T follicular helper cell (primary cell): ENCODE results near the gene SIM1.

Experiments
- DNase-seq: peaks from one replicate; pipeline ENCODE4 v3.0.0-alpha.2; 2020; ENCODE audit warnings: low read depth

SIM1 gene

DNA sequence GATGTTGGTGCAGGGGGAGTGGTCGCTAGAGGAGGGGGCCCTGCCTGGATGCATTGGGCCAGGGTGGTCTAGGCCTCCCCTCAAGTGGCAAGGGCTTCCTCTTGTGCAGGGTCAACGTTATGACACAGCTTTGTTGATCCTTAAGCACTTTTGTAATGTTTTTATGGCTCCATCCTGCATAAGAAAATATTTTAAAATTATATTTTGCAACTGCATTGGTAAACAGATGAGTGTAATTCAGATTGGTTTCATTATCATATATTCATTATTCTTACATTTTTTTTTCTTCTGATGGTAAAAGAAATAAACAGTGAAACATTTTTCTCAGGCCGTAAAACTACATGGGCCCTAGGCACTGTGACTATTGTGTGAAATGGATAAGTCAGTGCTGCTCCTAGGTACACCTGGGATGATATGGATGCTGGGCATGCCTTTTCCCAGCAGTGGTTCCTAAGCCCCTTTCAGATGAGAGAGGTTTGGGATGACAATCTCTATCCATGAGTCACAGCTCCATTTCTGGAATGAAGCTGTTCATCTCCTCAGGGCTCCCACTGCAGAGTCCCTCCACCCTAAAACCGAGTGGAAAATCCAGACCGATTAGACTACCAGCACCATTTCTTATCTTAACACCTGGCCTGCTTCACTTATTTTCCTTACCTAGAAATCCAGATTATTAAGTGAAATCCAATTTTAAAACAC is 5.8 kb upstream of the SIM1 start:
- no peak for DNase-seq

DNA sequence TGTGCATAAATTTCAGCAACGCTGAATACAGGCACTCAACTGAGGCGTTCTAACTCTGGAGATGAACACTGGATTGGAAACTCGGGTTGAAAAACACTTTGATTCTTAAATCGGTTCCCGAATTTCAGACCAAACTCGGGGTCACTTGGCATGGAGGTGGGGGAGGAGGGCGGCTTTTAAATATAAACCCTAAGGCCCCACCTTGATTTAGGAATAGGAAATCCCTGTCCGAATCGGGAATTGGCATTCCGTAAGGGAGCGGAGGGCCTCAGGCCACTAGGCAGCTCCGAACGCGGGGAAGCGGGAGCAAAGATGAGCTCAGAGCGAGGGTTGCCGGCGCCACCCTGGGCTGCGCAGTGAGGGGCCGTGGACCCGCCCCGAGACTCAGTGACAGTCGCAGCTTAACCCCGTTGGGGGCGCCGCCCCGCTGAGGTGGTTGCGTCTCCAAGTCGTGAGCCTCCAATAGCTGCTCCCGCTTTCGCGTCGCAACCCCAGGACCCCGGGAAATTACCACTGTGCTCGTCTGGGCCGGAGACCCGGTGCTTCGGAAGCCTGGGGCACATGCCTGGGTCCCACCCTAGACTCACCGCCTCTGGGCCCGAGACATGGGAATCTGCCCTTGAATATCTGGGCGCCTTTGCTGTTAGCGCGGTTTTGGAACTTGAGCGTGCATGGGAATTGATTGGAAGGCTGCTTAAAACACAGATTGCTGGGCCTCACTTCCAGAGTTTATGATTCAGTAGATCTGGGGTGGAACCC is 4.6 kb upstream of the SIM1 start:
- DNase-seq, result no peak

DNA sequence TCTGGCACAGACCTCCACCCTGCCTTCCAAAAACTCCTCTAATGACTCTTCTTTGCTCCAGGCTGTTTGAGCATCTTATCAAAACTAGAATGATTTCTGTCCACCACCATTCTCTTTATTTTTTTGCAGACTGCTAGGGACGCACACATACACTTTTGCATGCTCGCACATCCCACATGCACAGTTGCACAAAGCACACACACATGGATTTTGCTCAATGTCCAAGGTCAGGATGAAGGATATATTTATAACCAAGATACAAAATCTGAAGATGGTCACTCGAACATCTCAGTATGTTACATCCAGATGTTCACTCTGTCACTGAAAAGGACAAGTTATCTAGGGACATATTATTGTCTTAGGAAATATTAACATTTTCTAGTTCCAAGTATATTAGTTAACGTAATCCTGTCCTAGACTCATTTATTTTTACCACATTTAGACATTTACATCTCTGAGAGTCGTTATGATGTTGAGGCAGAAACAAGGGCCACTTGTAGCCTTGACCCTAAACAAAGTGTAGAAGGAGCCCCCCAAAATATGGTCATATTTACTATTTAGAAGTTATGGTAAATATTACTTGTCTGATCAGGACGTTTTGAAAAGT is 3.4 kb upstream of the SIM1 start:
- no peak for DNase-seq

DNA sequence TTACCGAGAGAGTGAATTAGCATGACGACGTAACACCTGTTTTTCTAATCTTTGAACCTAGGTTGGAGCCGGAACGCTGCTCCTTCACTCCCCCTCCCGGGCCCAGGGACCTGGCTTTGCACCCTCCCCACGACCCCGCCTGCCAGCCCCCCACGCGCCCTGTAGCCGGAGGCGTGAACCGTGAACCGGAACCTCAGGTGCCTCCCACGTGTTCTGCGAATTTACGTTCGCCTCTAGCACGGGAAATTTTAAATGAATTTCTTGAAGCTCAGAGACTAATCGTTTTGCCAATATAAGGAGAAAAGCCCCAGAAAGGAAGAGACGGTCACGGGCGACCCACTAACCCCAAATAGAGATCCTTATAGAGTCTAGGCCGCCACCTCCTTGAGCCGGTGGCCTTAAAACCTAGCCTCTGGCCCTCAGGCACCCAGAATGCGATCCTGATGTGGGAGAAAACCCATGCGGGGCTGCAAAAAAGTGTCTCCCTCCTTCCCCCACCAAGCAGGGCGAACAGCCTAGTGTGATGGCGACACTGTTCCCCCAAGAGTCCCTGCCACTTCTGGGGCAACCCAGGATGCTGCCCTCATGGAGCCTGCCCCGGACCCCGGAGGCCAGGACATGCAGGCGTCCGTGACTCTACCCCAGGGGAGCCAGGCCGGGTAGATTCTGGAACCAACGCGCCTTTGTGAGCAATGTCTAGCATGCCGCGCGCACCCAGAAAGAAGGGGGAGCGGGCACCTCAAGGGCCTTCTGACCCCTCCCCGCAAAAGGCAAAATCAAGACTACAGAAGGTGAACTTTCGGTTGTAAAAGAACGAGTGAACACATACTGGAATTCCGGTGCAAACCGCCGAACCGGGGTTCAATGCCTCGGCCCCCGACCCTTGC is 2.7 kb upstream of the SIM1 start:
- DNase-seq, result no peak

DNA sequence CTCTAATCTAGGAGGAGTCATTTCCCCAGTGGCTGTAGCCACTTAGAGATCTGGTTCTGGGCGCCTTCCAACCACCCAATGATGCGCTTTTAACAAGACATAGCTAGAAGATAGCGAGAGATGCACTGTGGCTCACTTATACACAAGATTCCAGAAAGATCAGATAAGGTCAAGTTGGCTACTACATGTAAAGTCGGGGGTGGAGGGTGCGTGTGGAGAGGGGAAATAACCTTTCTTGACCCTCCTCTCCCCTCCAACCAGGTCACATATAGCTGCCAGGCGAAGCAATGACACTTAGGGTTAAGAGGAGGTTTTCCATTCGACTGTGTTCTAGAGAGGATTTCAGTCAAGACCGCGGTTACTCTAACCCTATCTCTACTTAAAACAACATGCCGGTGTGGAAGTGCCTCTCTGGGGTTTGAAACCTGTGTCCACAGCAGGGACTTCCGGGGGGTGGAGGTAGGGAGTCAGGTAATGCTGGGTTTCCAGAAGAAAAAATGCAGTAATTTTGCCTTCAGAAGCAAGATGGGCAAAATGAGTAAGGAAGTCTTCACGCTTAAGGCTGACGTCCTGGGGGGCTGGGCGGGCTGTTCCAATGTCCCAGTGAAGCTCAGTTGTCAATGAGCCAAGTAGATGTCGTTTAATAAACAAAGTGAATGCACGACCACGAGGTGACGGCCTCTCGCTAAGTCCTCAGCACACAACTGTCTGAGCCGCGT is 1.8 kb upstream of the SIM1 start:
- no peak for DNase-seq

DNA sequence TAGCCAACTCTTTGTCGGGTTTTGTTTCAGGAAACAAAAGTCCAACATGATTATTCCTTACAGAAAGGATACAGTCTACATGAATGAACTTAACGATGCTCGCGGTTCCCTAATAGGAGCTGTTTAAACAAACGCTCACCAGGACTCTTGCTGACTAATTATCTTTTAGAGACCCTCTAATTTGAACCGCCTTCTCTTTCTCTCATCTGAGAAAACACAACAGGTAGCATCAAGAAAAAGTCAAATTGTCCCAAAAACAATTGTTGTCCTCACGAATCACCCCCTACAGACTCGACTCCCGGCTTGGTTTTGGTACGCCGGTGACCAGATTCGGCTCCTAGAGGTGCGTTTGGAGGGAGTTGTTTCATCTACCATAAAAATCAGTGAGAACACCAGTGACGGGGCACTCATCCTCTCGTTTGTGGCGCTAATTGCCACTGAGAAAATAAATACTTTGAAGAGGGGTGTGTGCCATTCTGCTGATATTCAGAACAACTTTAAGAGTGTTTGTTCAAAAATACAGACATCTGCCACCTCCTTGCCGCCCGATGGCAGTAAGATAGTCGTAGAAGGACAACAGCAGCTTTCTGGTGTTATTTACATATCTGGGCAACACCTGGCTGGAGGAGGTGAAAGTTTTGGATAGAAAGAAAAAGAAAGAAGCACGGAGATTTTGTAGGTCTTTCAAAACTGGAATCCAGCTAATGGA is 1.1 kb upstream of the SIM1 start:
- DNase-seq, result no peak

DNA sequence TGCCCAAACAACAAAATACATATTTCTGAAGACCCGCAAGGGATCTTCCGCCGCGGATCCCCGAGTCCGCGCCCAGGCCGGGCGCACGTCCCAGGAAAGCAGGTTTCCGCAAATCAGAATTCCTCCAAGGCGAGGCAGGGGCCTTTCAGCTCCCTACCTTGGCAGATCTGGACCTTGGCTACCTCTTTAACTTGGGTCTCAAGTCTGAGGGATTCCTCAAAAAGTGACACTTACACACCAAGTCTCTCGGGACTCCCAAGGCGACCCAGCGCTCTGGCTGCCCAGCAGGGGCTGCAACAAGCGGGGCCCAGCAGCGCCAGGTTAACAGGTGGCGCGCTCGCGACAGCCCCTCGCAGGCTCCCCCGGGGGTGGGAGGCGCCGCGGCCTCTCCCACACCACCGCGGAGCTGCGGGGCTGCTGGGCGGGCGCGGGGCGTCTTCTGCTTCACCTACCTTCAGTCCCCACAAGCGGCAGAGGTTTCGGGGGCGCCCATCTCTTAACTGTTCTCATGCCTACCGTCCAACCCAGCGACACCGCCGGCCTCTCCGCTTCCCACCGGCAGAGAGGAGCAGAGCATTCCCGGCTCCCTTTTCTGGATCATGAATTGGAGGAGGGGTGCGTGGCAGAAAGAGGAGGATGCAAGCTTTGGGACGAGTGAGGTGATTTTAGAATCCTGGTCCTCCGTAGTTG is 414 bp downstream of the SIM1 start:
- DNase-seq, result no peak

DNA sequence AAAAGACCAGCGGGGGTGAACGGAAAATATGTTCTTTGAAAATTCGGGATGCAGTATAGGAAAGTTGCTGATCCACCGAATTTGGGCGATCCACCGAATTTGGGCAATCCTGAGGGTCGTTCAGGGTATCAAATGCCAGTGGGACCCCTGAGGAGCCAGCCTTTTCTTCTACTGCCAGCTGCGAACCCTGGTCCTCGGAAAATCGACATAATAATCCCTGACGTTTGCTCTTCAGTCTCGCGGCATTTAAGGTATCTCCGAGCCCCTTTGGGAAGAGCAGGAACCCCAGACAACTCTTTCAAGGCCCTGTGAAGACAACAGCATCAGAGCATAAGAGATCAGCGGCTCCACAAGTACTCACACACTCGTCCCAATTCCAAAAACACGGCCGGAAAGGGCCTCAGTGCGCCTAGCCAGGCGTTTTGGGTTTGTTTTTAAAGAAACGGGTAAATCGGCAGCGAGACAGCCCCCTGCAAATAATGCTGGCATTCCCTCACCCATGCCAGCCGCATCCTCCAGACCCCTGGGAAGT is 1.0 kb downstream of the SIM1 start:
- DNase-seq, result no peak

DNA sequence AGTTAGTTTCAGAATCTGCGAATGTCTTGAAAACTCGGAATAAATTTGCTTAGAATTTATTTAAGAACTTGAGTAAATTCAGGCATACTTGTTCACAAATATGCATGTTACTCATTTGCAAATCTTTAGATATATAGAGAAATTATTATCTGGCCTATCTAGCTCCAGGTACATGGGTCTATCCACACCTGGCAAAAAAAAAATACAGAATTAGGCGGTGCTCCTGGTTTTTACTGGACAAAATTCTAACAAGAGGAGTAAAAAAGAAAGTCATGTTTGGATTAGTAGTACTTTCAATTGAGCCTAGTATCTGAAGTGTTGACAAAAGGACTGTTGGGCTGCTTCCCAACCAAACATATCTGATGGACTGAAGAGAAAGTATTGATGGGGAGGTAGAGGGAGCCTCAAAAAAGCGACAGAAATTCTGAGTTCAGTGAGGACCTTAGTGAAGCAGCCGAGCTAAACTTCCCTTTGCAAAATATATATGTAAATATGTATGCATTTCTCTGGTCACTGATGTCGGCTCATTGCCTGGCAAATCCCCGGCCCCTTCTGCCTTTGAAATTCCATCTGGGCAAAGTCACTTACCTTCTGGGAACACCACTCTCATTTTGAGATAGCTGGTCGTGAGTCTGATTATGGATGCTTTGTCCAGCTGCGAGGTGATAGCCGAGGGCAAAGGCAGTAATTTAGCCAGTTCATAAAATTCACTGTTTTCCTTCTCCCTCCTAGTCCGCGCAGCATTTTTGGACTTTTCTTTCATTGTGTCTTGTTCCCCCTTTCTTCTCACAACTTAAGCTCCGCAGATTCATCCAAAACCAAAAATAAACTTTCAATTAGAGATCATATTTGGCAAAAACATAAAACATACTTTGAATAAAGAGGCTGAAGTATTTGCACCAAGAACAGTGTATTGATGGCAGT is 1.8 kb downstream of the SIM1 start:
- DNase-seq, result no peak

DNA sequence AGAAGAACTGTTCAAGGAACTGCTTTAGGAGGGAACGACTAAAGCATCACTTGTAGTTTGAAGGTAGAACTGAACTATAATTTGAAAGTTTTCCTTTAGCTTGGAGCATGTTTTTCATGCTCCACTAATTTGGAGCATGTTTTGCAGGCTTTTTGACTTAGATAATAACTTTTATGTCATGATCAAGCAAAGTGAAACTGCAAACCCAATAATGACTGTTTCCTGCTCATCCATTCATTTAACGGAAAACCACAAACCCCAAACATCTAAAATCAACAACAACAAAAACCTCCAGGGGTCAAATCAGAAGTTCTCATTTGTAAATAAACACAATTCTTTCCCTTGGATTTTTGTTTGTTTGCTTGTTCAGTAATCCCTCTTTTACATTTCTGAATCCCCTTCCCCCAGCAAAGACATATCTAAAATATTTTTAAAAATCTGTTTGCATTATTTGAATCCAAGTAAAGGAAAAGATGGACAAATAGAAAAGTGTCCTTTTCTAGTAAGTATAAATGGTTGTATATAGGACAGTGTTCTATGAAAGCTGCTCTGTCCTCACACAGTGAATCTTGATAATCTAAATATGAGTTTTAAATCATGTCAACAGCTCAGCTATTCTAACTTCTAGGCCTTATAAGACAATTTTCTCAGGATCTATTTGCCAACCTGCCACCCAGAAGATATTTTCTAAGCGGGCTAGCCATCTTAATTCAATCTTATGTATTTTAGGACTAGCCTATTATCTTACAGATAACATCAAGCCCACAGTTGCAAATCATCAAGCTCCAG is 2.6 kb downstream of the SIM1 start:
- no peak for DNase-seq

DNA sequence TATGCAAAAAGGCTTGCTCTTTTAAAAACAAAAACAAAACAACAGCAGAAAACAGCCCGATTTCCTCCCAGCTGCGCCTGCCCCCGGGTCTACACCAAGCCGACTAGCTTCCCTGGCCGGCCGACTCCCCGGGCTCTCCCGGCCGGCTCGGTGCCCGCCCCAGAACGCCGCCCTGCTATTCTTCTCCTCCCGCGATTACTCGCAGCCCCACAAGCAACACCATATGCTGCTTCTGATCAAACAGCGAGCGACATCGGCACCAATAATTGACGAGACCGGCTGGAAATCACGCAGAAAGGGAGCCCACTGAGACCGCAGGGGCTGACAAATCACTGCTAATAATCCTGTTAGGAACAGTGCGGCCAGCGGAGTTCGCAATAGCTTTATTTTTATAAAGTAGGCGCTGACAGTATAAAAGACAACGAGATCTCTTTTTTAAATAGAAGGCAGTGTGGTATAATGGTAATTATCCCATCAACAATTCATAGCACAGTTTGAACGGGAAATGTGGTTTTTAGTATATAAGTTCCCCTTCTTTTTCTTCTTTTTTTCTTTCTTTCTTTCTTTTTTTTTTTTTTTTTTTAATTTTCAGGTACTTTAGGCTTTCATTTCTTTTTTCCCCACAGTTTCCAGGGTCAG is 3.3 kb downstream of the SIM1 start:
- no peak for DNase-seq

DNA sequence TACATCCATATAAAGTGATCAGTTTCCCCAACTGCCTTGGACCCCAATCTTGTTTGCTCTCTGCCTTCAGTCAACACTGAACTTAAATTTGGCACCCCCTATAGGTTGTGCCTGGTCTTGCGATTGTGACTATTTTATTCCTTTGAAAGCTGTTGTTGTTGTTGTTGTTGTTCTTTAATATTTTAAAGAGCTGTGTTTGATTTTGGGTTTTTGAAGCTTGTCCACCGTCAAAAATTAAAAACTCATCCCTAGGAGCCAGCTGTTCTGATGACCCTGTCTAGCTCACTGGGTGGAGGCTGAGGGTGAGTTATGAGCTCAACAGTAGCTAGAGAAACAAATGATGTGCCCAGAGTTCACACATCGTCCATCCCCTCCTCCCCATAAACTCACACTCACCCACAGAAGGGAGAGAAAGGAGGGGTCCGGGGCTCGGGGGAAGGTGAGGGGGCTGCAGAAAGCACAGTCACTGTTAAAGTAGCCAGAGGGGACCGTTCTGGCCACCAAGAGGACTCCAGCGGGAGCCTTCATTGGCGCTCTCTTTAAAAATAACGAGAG is 4.0 kb downstream of the SIM1 start:
- DNase-seq, result no peak

DNA sequence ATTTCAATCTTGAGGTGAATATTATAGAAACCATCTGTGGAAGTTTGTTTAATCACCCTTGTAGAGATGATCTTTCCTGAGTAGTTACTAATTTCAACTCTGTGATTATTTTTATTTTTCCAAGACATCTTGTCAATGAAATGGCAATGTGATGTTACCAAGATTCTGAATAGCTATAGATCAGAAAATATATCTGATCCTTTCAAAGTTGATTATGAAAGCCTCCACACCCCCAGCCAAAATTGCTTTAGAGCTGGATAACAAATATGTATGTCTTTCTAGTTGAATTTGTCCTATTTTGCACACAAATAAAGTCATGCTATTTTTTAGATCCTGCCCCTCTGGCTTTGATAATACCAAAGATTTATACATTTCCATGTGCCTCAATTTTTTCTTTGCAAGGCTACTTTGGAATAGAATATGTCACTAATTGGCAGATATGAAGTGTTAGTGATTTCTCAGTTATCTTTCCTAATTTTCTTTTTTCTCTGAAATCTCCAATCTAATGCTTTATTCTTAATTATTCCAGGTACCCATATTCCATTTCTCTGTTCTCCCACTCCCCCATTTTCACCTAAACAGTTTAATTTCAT is 5.0 kb downstream of the SIM1 start:
- DNase-seq, result no peak

DNA sequence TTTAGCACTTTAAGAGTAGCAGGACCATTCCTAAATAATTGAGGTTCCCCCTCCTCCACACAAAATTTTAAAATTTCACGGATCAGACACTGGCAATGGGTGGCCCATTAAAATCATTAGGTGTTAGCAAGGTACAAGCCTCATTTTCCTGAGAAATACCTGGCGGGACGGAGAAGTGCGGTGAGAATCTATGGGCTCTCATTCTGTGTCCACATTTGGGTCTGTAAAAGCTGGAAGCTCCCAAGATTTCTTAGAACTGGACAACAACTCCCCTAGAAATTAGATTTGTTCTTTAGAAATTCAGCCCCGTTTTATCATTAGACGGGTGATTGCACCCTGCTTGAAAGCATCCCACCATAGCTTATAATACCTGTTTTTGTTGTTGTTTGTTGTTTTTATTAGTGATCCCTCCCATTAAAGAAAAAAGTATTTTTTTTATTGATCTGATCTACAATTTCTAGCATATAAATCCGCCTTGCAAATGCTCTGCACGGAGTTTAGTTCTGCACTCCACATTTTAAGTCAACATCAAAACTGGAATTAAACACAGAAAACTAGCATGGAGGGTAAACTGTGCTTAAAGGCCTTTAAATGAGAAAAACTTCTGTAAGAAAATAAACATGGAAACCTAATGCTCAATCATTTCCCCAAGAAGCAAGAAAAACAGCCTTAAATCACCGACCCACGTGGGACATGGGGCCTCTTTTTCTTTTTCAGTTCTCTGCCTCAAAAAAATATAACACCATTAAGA is 5.7 kb downstream of the SIM1 start:
- no peak for DNase-seq

DNA sequence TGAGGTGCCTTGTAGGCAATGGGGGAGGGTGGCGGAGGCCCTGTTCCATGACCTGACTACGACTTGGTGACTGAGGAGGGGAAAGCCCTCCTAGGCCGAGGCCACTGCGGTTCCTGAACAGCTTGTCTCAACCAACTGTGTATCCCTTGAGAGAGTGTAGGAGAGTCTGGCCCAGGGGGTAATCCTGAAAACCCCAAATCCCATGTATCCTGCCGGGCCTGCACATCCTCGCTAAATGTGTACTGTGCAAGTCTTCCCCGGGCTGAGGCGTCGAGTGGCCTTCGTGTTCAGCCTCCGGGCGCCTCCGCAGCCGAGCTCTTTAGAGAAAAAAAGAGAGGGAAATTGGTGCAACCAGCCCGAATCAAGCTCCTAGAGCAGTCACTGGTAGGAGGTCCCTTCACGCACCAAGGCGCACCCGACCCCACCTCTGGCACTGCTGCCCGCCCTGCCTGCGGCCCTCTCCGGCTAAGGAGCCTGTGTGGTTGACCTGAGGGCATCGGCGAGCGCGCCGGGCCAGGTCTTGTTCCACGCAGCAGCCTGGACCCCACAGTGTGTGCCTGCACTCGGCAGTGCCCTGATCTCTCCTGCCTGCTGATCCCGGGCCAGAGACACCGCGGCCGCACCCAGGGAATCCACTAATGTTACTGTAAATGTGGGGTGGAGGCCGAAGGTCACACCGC is 7.3 kb downstream of the SIM1 start:
- DNase-seq, result no peak

DNA sequence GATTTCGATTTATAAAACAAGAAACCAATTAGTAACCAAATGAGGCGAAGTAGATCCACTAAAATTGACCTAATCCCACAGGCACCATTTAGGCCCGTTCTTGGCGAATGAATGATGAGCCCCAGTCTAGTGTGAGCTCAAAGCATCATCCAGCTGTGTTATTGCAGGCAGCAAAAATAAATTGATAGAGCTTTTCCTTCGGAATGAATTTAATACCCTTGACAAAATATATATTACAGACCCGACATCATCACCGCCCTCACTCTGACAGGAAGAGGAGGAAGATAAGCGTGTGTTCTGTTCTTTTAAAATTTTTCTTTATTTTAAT is 7.8 kb downstream of the SIM1 start:
- DNase-seq, result no peak
